KBM-7 (cell line): ENCODE data around the gene MRGPRD.
A peak's percentile ranks its signal among the peaks of the same experiment; 100 is the strongest.
"Not testable (repeated sequence)": the region's sequence is repeated elsewhere in the genome, so short reads cannot be mapped to it uniquely, and the experiment has no call there.

ENCODE experiments used
- DNase-seq: peaks from one replicate; pipeline ENCODE4 v3.0.0-alpha.2; 2015
- in situ Hi-C: fragments of 300-500 bp; cut with MboI; formaldehyde crosslinking; loops from 2 replicates; pipeline ENCODE4 v1.14.3; 2020; ENCODE audit warnings: low sequenced_read_pairs, low pct_unique_long_range_greater_than_20kb, mixed read lengths

MRGPRD gene

GRCh38 chr11:68974421-68975194 lies 6.2 kb downstream of the MRGPRD start:
- DNase-seq = no peak
- in situ Hi-C loops = no loop called here

- in situ Hi-C loops, DNase-seq: not testable (repeated sequence)
These were observed 7.1 kb downstream of the MRGPRD start for GRCh38 chr11:68973706-68974105.

DNA sequence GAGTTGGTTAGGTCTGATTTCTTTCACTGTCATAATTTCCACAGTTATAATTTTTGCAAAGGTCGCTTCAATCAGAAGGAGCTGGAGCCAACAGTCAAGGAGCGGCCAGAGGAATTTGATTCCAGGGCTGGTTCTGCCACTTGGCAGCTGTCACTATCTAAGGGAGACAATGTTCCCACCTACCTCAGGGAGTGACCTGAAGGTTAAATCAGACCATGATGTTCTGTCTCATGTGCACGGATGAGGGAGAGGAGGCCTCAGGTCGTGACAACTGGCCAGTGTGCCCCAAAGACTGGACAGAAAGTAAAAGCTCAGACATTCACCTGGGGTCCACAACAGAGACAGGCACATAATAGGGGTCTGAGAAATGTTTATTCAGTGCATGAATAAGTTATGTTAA lies 7.6 kb downstream of the MRGPRD start:
- in situ Hi-C loops = no loop called here
- no peak for DNase-seq

GRCh38 chr11:68970921-68971636 lies 9.7 kb downstream of the MRGPRD start:
- in situ Hi-C loops = no loop called here
- no peak for DNase-seq

- no peak for DNase-seq
- in situ Hi-C loops = no loop called here
These were observed 11.4 kb downstream of the MRGPRD start for GRCh38 chr11:68969386-68969785.

- in situ Hi-C loops = no loop called here
- DNase-seq = no peak
These were observed 12.2 kb downstream of the MRGPRD start for GRCh38 chr11:68968306-68969250.

- in situ Hi-C loops = no loop called here
- no peak for DNase-seq
These were observed 13.6 kb downstream of the MRGPRD start for GRCh38 chr11:68966894-68967780.

DNA sequence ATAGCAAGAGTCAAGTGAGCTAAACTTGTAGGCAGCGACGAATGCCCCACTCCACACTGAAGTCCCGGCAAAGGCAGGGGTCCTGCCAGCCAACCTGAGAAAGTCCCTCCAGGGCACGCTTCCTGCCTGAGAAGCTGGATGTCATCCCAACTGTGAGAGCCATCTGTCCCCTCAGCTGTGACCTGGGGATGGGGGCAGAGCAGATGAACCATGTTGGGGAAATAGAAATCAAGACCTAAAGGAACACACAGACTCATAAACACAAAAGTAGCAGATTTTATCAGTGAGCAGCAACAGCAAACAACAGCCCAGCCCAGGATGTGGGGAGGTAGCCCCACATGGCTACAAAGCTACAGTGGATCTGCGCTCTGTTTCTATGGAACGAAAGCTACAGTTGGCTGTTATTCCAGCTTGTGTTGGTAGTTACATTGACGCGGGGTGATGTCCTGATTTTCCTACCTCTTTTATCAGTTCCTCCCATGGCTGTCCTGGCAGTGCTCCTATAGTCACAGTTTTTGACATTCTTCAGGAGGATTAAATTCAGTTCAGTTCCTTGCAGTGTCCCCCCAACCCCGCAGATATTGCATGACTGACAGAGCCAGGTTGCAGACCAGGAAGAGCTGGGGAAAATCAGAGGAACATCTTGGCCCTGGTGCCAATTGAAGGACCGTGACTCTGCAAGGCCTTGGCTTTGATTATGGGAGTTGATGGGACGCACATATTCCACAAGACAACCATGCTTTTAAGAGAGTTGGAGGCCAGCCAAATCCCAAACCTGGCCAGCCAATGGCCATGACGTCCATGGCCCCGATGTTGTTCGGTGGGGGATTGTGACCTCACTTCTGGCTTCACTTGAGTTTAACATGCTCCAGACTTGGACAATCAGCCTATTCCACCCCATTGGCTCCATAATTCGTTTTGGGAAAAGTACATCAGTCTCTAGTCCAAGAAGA lies 14.6 kb downstream of the MRGPRD start:
- DNase-seq = no peak
- in situ Hi-C loops = no loop called here

DNA sequence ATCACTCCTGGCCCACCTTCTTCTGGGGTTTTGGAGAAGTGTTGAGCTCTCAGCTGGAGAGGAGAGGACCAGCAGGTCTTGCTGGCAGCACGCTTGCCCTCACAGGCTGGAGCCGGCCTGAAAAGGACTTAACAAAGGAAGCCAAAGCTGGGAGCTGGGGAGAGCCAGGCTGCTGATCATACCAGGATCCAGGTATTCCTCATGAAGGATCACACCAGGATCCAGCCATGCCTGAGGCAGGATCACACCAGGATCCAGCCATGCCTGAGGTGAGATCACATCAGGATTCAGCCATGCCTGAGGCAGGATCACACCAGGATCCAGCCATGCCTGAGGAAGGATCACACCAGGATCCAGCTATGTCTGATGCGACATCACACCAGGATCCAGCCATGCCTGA lies 17.0 kb downstream of the MRGPRD start:
- in situ Hi-C loops = no loop called here
- DNase-seq = no peak

GRCh38 chr11:68962527-68963250 lies 18.1 kb downstream of the MRGPRD start:
- in situ Hi-C loops = no loop called here
- DNase-seq = peak; percentile 21

- DNase-seq = no peak
- in situ Hi-C loops = no loop called here
These were observed 19.5 kb downstream of the MRGPRD start for GRCh38 chr11:68961245-68961644.

GRCh38 chr11:68960294-68961071 lies 20.3 kb downstream of the MRGPRD start:
- in situ Hi-C loops = no loop called here
- no peak for DNase-seq

GRCh38 chr11:68959465-68960293 lies 21.1 kb downstream of the MRGPRD start:
- no peak for DNase-seq
- in situ Hi-C loops = no loop called here

DNA sequence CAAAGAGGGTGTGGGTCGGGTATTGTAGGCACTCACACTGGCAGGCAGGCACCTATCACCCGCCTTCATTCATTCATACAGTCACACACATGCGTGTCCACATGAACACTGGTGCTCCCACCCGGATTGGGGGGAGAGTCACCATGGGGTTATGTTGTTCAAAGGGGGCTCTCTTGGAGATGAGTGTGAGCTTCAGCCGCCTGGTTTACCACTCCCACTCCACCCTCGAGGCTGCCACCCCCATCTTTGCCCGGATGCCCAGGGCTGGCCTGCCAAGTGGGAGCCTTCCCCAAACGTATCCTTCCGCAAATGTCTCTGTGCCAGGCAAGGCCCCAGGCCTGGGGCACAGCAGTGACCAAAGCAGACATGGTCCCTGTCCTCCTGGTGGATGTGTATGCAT lies 22.6 kb downstream of the MRGPRD start:
- DNase-seq = no peak
- in situ Hi-C loops = no loop called here

GRCh38 chr11:68956547-68957254 lies 24.1 kb downstream of the MRGPRD start:
- in situ Hi-C loops = no loop called here
- no peak for DNase-seq
